BLaER1 treated with 17β-estradiol and CSF1 and Interleukin-3, amounts not matched to agents 10 nM and 100 nM (cell line): ENCODE measurements around the gene C19orf12.

Source experiments
- H3K27ac ChIP-seq, 11 experiments: shearing (Covaris generic); formaldehyde crosslinking; 2 replicates each; pipeline ENCODE4 v1.8.1; 2022
- H3K27me3 ChIP-seq, 11 experiments: shearing (Covaris generic); formaldehyde crosslinking; 2 replicates each; pipeline ENCODE4 v1.8.1; 2022
- H3K36me3 ChIP-seq, 11 experiments: shearing (Covaris generic); formaldehyde crosslinking; 2 replicates each; pipeline ENCODE4 v1.8.1; 2022
- H3K4me1 ChIP-seq, 10 experiments: shearing (Covaris generic); formaldehyde crosslinking; 2 replicates each; pipeline ENCODE4 v1.8.1; 2022
- H3K4me2 ChIP-seq, 11 experiments: shearing (Covaris generic); formaldehyde crosslinking; 2 replicates each; pipeline ENCODE4 v1.8.1; 2022
- H3K4me3 ChIP-seq, 10 experiments: shearing (Covaris generic); formaldehyde crosslinking; 2 replicates each; pipeline ENCODE4 v1.8.1; 2022
- H3K9ac ChIP-seq, 11 experiments: shearing (Covaris generic); formaldehyde crosslinking; 2 replicates each; pipeline ENCODE4 v1.8.1; 2022
- H3K9me3 ChIP-seq, 11 experiments: shearing (Covaris generic); formaldehyde crosslinking; replicated peaks in 1 of 11; 2 replicates each; pipeline ENCODE4 v1.8.1; 2022
- H4K20me1 ChIP-seq, 11 experiments: shearing (Covaris generic); formaldehyde crosslinking; 2 replicates each; pipeline ENCODE4 v1.8.1; 2022
- Cebpa-rat ChIP-seq, 11 experiments: shearing (Covaris generic); IDR thresholded peaks; 2 replicates each; pipeline ENCODE4 v1.8.1; 2022

C19orf12 gene

DNA sequence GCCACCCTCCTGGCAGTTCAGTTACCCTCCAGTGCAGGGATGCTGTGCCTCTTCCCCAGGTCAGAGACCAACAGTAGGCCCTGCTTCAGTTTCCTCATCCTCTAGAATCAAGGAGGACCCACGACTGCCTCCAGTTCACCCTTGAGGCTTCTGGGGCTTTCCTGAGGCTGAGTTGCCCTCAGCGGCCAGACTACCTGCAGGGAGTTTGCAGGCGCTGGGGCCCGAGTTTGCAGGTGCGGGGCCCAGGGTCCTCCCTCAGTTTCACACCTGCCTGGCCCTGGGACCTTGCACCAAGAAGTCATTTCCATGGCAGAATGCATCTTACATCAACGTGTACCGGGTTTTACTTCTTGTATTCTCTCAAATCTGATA lies 38.9 kb upstream of the C19orf12 start:
- H3K9ac ChIP-seq = no peak overlapping the region
- no peaks in the 10 kb centered on the region for H3K9me3 ChIP-seq
- no peak for TF ChIP-seq Cebpa-rat (IDR thresholded peaks at IDR 0.05)
- H4K20me1 ChIP-seq = no peaks in the 10 kb centered on the region
- no peaks in the 10 kb centered on the region for H3K27me3 ChIP-seq
- no peaks in the 10 kb centered on the region for H3K36me3 ChIP-seq
- H3K4me1 ChIP-seq = peaks cover 0 to 9% (median 5%) of the 10 kb centered on the region in 10 experiments; a peak in 7 of 20 replicates
- no peak overlapping the region for H3K4me3 ChIP-seq
- H3K4me2 ChIP-seq = no peak overlapping the region
- H3K27ac ChIP-seq = no peak overlapping the region

DNA sequence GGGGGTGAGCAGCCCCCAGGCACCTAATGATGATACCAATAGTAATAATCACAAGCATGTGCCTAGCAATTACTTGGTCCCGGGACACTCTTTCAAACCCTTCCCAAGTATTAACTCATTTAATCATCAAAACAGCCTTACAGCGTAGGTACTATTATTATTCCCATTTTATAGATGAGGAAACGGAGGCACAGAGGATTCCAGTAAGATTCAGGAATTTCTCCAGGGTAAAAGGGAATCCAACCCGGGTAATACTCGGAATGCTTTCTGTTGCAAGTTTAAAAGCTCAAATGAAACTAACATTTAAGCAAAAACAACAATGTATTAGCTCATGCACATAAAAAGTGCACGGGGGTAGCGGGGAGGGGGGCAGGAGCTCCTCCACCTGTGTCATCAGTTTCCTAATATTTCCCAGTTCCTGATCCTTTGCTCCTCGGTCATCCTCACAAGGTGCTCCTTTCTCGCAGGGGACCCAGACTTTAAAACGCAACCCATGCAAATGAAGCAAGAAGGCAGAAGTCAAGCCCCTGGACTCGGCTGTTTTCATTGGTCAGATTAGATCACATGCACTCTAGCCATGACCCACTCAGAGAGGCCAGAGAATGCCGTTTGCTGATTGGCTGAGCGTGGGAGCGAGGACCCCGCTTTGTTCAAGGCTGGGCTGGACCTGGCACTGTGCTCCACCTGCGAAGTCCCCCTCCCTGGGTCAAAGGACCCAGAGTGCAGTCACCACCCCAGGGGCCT lies 38.3 kb upstream of the C19orf12 start:
- H3K4me2 ChIP-seq = no peak overlapping the region
- H3K9ac ChIP-seq = no peak overlapping the region
- no peak overlapping the region for H3K4me3 ChIP-seq
- H3K4me1 ChIP-seq = peaks cover 0 to 10% (median 6%) of the 10 kb centered on the region in 10 experiments; a peak in 7 of 20 replicates
- no peaks in the 10 kb centered on the region for H3K27me3 ChIP-seq
- TF ChIP-seq Cebpa-rat (IDR thresholded peaks at IDR 0.05) = no peak
- no peaks in the 10 kb centered on the region for H3K9me3 ChIP-seq
- no peaks in the 10 kb centered on the region for H4K20me1 ChIP-seq
- no peaks in the 10 kb centered on the region for H3K36me3 ChIP-seq
- no peak overlapping the region for H3K27ac ChIP-seq

DNA sequence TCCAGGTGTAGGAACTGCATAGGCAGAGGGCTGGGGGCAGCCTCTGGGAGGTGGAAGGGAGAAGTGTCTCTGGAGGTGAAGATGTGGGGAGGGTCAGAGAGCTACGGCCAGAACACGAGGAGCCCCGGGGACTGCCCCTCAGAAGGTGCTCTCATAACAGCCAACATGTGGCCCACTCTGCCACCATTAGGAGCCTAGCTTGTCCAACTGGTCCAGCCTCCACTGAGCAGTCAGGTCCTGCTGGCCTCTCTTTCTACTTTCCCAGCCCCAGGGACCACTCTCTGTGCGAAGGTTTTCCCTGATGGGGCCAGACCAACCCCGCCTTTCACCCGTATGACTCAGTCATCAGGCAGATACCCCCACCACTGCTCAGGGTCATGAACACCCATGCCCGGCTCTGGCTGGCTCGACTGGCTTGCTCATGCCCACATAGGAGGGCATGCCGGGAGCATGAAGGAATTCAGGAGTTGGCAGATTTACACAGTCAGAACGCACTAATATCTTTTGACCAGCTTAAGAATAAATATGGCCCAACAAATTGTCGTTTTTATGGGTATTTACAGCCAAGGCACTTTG lies 37.5 kb upstream of the C19orf12 start:
- no peak overlapping the region for H3K9ac ChIP-seq
- peaks cover 0 to 10% (median 6%) of the 10 kb centered on the region in 10 experiments; a peak in 7 of 20 replicates for H3K4me1 ChIP-seq
- TF ChIP-seq Cebpa-rat (IDR thresholded peaks at IDR 0.05) = no peak
- no peaks in the 10 kb centered on the region for H3K9me3 ChIP-seq
- no peaks in the 10 kb centered on the region for H4K20me1 ChIP-seq
- H3K4me3 ChIP-seq = no peak overlapping the region
- no peak overlapping the region for H3K4me2 ChIP-seq
- H3K27ac ChIP-seq = no peak overlapping the region
- no peaks in the 10 kb centered on the region for H3K36me3 ChIP-seq
- no peaks in the 10 kb centered on the region for H3K27me3 ChIP-seq

DNA sequence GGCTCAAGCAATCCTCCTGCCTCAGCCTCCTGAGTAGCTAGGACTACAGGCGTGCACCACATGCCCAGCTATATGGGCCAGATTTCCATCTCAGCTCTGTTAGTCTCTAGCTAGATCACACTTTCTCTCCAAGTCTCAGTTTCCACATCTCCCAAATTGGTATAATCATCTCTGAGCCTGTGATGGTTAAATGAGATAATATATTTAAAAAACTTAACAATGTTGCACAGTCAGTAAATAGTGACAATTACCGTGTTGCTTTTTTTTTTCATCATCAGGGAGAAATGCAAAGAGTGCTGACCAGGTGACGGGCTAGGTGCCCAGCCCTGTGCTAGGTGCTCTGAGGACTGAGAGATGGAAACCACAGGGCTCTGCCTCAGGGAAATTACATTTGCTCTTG lies 36.9 kb upstream of the C19orf12 start:
- Histone ChIP-seq H4K20me1 (no peaks in the 10 kb centered on the region), H3K4me3 (no peak overlapping the region), H3K9ac (no peak overlapping the region), H3K9me3 (no peaks in the 10 kb centered on the region), H3K27ac (no peak overlapping the region), H3K4me1 (peaks cover 0 to 10% (median 6%) of the 10 kb centered on the region in 10 experiments; a peak in 7 of 20 replicates), H3K27me3 (no peaks in the 10 kb centered on the region), H3K4me2 (no peak overlapping the region), H3K36me3 (no peaks in the 10 kb centered on the region)
- TF ChIP-seq Cebpa-rat (IDR thresholded peaks at IDR 0.05) = no peak

DNA sequence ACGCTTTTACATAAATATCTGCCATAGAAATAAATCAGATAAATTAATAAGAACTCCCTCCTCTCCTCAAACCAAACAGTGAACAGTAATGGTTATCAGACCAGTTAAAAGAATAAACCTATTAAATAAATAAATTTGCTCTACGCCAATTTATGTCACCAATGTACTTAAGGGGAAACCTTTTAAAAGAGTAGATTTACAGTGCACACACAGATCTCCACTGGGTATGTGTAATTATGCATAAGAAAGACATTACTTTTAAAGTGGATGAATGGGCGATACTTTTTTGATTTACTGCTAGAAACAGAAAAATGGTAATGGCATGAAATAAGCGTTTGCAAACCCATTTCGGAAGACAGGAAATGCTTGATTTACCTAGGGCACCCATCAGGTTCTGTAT lies 34.9 kb upstream of the C19orf12 start:
- TF ChIP-seq Cebpa-rat (IDR thresholded peaks at IDR 0.05) = no peak
- H4K20me1 ChIP-seq = no peaks in the 10 kb centered on the region
- H3K4me1 ChIP-seq = peaks cover 0 to 10% (median 6%) of the 10 kb centered on the region in 10 experiments; a peak in 7 of 20 replicates
- H3K9me3 ChIP-seq = no peaks in the 10 kb centered on the region
- no peak overlapping the region for H3K4me2 ChIP-seq
- H3K36me3 ChIP-seq = no peaks in the 10 kb centered on the region
- H3K27me3 ChIP-seq = no peaks in the 10 kb centered on the region
- no peak overlapping the region for H3K9ac ChIP-seq
- H3K4me3 ChIP-seq = no peak overlapping the region
- H3K27ac ChIP-seq = no peak overlapping the region

DNA sequence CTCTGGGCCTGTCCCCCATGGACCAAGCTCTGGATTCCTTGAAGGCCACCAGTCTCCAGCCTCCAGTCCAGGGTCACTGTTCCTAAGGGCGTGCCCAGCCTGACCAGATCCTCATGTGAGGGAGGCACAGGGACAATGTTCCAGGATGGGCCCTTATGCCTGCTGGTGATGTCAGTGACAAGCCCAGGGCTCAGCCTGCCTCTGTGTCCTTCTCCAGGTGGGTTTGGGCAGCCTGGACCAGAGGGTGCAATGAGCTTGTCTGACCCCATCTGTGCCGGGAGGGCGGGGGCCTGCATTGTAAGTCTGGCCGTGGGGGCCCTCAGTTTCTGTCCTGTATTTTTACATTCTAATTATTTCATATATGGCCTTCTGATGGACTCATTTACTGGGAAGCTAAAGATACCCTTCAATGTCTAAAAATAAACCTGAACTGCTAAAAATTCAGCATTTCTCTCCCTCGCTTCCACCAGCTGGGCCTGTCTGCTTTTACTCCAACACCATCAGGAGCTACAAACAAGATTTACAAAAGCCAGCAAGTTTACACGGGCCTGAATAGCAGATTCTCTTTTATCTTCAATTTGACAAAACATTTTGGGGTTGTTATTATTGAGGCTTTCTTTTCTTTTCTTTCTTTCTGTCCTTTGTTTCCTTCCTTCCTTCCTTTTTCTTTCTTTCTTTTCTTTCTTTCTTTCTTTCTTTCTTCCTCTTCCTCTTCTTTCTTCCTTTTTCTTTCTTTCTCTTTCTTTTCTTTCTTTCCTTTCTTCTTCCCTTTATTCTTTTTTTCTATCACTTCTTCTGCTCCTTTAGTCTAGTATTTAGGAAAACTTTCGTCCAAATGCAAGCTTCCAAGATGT lies 34.2 kb upstream of the C19orf12 start:
- Histone ChIP-seq H3K4me3 (no peak overlapping the region), H3K36me3 (no peaks in the 10 kb centered on the region), H3K4me2 (peak overlapping the region in 7 of 11 experiments; percentile 1 to 23 (median 11); a peak in 9 of 22 replicates), H3K4me1 (peaks cover 0 to 10% (median 6%) of the 10 kb centered on the region in 10 experiments; a peak in 7 of 20 replicates), H3K9me3 (no peaks in the 10 kb centered on the region), H3K27me3 (no peaks in the 10 kb centered on the region), H4K20me1 (no peaks in the 10 kb centered on the region), H3K9ac (no peak overlapping the region), H3K27ac (no peak overlapping the region)
- TF ChIP-seq Cebpa-rat (IDR thresholded peaks at IDR 0.05) = no peak

DNA sequence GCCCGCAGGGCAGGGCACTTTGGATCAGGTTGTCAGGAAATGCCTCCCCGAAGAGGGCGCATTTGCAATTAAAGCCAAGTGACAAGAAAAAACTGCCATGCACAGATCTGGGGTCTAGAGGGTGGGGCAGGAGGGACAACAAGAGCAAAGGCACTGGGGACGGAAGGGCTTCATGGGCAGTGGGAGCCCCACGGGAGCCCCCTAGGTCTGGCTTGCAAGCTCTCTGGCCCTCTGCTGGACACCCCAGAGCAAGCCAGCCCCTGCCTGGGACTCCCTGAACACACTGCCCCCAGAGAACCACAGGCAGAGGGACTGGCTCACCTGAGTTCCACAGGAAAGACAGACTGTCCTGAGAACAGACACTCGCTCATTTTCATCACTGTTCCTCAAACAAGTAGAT lies 30.2 kb upstream of the C19orf12 start:
- Histone ChIP-seq H3K4me3 (no peak overlapping the region), H4K20me1 (no peaks in the 10 kb centered on the region), H3K4me2 (no peak overlapping the region), H3K4me1 (peaks cover 0 to 10% (median 6%) of the 10 kb centered on the region in 10 experiments; a peak in 7 of 20 replicates), H3K27me3 (no peaks in the 10 kb centered on the region), H3K27ac (no peak overlapping the region), H3K9me3 (no peaks in the 10 kb centered on the region), H3K9ac (no peak overlapping the region), H3K36me3 (no peaks in the 10 kb centered on the region)
- no peak for TF ChIP-seq Cebpa-rat (IDR thresholded peaks at IDR 0.05)

DNA sequence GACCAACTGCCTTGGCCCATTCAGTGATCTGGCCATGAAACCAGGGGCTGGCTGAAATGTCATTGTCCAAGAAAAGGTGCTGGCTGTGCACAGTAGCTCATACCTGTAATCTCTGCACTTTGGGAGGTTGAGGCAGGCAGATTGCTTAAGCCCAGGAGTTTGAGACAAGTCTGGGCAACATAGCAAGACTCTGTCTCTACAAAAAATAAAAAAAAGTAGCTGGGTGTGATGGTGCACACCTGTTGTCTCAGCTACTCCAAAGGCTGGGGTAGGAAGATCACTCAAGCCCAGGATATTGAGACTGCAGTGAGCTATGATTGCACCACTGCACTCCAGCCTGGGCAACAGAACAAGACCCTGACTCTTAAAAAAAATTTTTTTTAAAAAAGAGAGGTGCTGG lies 28.6 kb upstream of the C19orf12 start:
- Histone ChIP-seq H3K27ac (no peak overlapping the region), H4K20me1 (no peaks in the 10 kb centered on the region), H3K4me1 (no peaks in the 10 kb centered on the region), H3K4me2 (no peak overlapping the region), H3K36me3 (no peaks in the 10 kb centered on the region), H3K4me3 (no peak overlapping the region), H3K9me3 (no peaks in the 10 kb centered on the region), H3K9ac (no peak overlapping the region), H3K27me3 (no peaks in the 10 kb centered on the region)
- no peak for TF ChIP-seq Cebpa-rat (IDR thresholded peaks at IDR 0.05)

DNA sequence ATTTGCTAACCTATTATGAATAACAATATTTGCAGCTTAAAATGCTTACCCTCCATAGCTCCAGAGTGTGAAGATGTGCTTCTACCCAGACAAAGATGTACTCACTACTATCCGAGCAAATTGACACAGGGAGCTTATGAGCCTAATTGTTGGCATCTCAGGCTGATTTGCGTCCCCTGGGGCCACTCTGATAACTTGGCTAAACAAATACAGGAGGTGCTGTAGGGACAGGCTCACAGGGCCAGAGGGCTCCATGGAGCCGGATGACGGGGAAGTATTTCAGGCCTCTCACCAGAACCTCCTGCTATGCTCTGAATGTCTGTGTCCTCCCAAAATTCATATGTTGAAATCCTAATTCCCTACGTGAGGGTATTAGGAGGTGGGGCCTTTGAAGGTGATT lies 26.7 kb upstream of the C19orf12 start:
- Histone ChIP-seq H3K27me3 (no peaks in the 10 kb centered on the region), H3K9me3 (no peaks in the 10 kb centered on the region), H3K9ac (no peak overlapping the region), H4K20me1 (no peaks in the 10 kb centered on the region), H3K36me3 (no peaks in the 10 kb centered on the region), H3K4me1 (no peaks in the 10 kb centered on the region), H3K4me2 (no peak overlapping the region), H3K4me3 (no peak overlapping the region), H3K27ac (no peak overlapping the region)
- no peak for TF ChIP-seq Cebpa-rat (IDR thresholded peaks at IDR 0.05)
